Psoas muscle (tissue), 8 donors: ENCODE data around the gene TOLLIP. TPM values are rescaled to one million over a fixed set of nuclear protein-coding genes. Genes with fewer than 3 reads are reported as not detected.
A peak's percentile ranks its signal among the peaks of the same experiment; 100 is the strongest.

Experiments
- ATAC-seq, 4 donors: fragments of 200-7000 bp; cut with Tn5 transposase; one replicate each; pipeline ENCODE4 v1.9.1; 2020; ENCODE audit warnings: moderate library complexity in 3 of 4, mild to moderate bottlenecking in 2 of 4
- DNase-seq, 2 donors: peaks; one replicate each; pipeline ENCODE4 v3.0.0-alpha.2; 2020
- H3K27ac ChIP-seq: fragments of 200-600 bp; one replicate; pipeline ENCODE4 v1.8.0; 2022
- H3K27me3 ChIP-seq, 3 donors: fragments of 200-600 bp in 1 of 3; one replicate each; pipeline versions ENCODE4 v1.6.1 to v1.8.0; 2013 to 2022; ENCODE audit warnings: low read length in 2 of 3, mild to moderate bottlenecking in 2 of 3, moderate library complexity in 1 of 3; ENCODE audit not compliant: insufficient read depth in 3 of 3
- H3K36me3 ChIP-seq, 2 donors: fragments of 200-600 bp in 1 of 2; one replicate each; pipeline versions ENCODE4 v1.6.1 to v1.8.0; 2013 to 2022; ENCODE audit warnings: low read depth in 1 of 2, mild to moderate bottlenecking in 1 of 2, moderate library complexity in 1 of 2; ENCODE audit not compliant: insufficient read depth in 1 of 2
- H3K4me1 ChIP-seq: fragments of 200-600 bp; one replicate; pipeline ENCODE4 v1.8.0; 2022
- H3K4me3 ChIP-seq: fragments of 200-600 bp; one replicate; pipeline ENCODE4 v1.8.0; 2022; ENCODE audit warnings: mild to moderate bottlenecking
- H3K9me3 ChIP-seq: fragments of 200-600 bp; one replicate; pipeline ENCODE4 v1.8.0; 2022
- WGBS, 3 donors: extraction: QIAGEN DNeasy Blood & Tissue Kit; methylation state at CpG; one replicate each; pipeline versions ENCODE4 v1.1.6 to v1.1.7; 2013; 5-methylcytosine and 5-hydroxymethylcytosine counted together
- intact Hi-C, 2 donors: fragments of 100-400 bp; cut with DNase I; formaldehyde crosslinking; loops; one replicate each; pipeline versions ENCODE4 v1.11.0 to v1.14.2; 2022
- polyA plus RNA-seq, 3 donors: library from polyadenylated mRNA; stranded (reverse); fragments of 200-250 nt; gene quantifications; one replicate each; pipeline ENCODE4 v1.2.3, GENCODE V29; 2013
- total RNA-seq, 4 donors: library from RNA; stranded (reverse); fragmentation: NEBNext Ultra II Directional in 2 of 4; extraction: Animal tissue kit (Norgen Biotek cat#: 25700) in 2 of 4; gene quantifications; one replicate each; pipeline versions ENCODE4 v1.2.1 to v1.2.4, GENCODE V29; 2021 to 2023
- TF ChIP-seq, protein P1 (sequence below): fragments of 200-600 bp; IDR thresholded peaks from one replicate; pipeline ENCODE4 v1.8.0; 2022; ENCODE audit warnings: antibody characterized with exemption
- donor health status: healthy with polysubstance abuse.
- donor health status: DM: no; HTN: no; CAD: no; lungs with moderate emphysema.
- donor health status: Bipolar disorder and iron deficiency.
- donor health status: healthy.
- donor health status: DM: yes; HTN: yes; CAD: no.
- donor health status: DM: no; HTN: no; CAD: no.
- donor health status: DM: no; HTN: no; CAD: no.
- donor health status: DM: yes; HTN: yes; CAD: no.

TOLLIP gene
- total and polyA plus RNA-seq, 7 donors: 33.5 to 74.6 (median 56.4) TPM

DNA sequence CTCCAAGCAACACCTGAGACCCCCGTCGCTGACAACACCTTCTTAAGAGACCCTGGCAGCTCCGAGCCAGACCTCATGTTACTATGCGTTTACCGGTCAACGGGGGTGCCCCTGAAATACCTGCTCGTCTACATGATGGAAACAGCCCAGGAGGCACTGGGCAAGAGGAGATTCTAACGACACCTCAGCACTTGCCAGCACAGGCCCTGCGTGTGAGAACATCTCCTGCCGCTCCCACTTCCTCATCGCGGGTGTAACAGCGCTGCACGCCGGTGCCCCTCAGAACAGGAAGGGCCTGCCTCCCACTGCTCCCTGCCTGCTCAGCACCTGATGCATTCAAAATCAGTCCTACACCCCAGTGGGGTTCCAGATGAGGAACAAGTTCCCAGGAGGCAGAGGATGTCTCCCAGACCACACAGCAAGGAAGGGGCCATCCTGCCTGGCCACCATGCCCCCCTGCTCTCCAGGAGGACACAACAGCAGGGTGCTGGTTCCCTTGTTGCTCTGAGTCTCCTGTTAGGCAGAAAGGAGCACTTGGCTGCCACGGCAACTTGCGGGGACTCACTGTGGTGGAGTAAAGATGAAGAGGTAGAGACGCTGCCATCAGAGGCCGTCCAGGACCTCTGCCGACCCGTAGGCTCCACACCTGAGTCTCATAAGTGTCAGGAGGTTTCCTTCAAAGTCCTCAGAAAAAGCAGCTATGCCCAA, 2.1 kb downstream of the TOLLIP start:
- 82 to 88% (median 85%) methylated on average over 21 of the region's 21 CpGs for WGBS, 3 donors
- Histone ChIP-seq H3K4me1 (peaks cover 54% of the 10 kb centered on the region), H3K9me3 (peaks cover 3% of the 10 kb centered on the region), H3K27me3 (no peaks in the 10 kb centered on the region), H3K36me3 (peaks cover 0 to 24% of the 10 kb centered on the region in 2 donors), H3K27ac (no peak overlapping the region), H3K4me3 (peak overlapping the region; percentile 81)
- ATAC-seq: no peak
- TF ChIP-seq, protein P1, sequence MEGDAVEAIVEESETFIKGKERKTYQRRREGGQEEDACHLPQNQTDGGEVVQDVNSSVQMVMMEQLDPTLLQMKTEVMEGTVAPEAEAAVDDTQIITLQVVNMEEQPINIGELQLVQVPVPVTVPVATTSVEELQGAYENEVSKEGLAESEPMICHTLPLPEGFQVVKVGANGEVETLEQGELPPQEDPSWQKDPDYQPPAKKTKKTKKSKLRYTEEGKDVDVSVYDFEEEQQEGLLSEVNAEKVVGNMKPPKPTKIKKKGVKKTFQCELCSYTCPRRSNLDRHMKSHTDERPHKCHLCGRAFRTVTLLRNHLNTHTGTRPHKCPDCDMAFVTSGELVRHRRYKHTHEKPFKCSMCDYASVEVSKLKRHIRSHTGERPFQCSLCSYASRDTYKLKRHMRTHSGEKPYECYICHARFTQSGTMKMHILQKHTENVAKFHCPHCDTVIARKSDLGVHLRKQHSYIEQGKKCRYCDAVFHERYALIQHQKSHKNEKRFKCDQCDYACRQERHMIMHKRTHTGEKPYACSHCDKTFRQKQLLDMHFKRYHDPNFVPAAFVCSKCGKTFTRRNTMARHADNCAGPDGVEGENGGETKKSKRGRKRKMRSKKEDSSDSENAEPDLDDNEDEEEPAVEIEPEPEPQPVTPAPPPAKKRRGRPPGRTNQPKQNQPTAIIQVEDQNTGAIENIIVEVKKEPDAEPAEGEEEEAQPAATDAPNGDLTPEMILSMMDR: no peak
- no peak for DNase-seq
- intact Hi-C loops: no loop called here

DNA sequence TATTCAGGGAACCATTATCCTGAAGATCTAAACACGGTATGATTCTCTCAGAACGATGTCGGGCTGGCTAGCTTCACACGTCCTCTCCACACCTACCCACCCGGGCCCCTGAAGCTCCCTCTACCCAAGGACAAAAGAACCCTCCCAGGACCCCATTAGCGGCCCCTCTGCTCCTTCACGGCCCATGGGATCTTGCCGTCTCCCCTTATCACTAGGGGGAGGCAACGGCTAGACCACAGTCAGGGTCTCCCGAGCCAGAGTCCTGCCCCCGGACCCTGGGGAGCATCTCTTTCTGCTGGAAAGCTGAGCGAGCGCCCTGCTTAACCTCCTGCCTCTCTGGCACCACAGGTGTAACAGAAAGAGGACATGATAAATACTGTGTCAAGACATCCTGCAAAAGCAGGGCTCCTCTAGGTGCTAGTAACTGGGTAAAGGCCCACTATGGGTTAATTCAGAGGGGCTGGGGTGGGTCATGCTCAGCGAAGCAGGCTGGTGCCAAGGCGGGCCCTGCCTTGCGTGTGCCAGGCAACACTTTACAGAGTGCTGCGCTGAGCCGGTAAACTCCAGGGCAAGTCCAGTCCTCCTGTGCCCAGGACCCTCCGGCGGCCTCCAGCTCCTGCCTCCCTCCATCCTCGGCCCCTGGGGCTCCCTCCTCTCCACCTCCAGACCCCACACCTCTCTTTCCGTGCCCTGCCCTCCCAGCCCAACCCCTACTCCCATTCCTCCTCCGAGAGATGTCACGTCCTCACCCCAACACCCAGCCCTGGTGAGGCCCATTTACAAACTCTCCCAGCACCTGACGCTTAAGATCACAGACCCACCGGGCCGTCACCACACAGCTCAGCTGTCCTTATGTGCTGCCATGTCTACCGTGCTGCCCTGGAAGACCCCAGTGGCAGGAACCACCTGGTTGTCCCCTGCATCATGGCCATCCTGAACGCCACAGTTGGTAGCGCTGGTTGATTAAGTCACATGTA, 3.0 kb downstream of the TOLLIP start:
- H3K27me3 ChIP-seq: no peaks in the 10 kb centered on the region
- no peak overlapping the region for H3K27ac ChIP-seq
- peaks cover 0 to 24% of the 10 kb centered on the region in 2 donors for H3K36me3 ChIP-seq
- no peaks in the 10 kb centered on the region for H3K9me3 ChIP-seq
- WGBS, 3 donors: 84 to 89% (median 87%) methylated on average over 30 of the region's 30 CpGs
- H3K4me3 ChIP-seq: no peak overlapping the region
- TF ChIP-seq, protein P1: no peak
- ATAC-seq: no peak
- intact Hi-C loops: no loop called here
- no peak for DNase-seq
- H3K4me1 ChIP-seq: peaks cover 61% of the 10 kb centered on the region

DNA sequence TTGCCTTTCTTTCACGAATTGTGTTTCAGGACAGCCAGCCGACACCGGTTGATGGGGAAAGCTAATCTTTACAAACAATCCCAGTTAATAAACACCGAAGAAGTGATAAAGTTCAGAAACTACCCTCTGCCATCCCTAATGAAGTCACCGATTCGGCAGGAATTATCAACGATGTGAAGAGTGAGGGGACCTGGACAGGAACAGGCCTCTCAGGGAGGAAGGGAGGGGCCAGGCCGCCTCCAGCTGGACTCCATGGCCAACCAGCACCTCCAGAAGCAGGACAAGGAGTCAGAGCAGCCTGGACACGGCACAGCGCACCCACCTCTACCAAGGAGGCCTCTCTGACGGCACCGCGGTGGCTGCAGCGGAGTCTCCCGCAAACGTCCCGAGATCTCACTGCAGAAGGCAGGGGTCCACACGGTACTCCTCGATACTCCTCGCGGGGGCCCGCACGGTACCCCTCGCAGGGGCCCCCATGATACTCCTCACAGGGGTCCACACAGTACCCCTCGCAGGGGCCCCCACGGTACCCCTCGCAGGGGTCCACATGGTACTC, 3.9 kb downstream of the TOLLIP start:
- ATAC-seq (no peak), DNase-seq (no peak)
- intact Hi-C loops: no loop called here
- Histone ChIP-seq H3K4me1 (peaks cover 61% of the 10 kb centered on the region), H3K27ac (peak overlapping the region; percentile 16), H3K4me3 (no peak overlapping the region), H3K27me3 (no peaks in the 10 kb centered on the region), H3K36me3 (peaks cover 0 to 24% of the 10 kb centered on the region in 2 donors), H3K9me3 (no peaks in the 10 kb centered on the region)
- WGBS, 3 donors: 88 to 93% (median 90%) methylated on average over 27 of the region's 27 CpGs
- TF ChIP-seq, protein P1: no peak

DNA sequence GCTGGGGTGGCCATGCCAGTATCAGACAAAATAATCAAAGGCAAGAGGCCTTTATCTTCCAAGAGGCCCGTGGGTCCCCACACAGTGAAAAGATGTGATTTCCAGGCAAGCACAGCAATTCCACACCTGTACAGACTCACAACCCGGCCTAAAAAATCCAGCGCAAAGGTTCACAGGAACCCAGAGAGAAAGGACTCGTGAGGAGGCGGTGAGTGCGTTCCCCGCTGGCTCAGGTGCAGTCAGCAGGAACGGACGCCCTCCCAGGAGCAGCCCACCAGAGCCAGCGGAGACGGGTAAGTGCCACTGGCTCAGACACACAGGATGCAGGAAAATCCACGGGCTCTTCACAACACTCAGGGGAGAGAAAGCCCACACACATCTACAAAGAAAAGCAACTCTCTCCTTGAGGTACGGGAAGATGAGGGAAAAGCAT, 4.4 kb downstream of the TOLLIP start:
- Histone ChIP-seq H3K4me3 (no peak overlapping the region), H3K4me1 (peaks cover 62% of the 10 kb centered on the region), H3K27ac (peak overlapping the region; percentile 16), H3K36me3 (peaks cover 0 to 24% of the 10 kb centered on the region in 2 donors), H3K27me3 (no peaks in the 10 kb centered on the region), H3K9me3 (no peaks in the 10 kb centered on the region)
- ATAC-seq: no peak
- no peak for DNase-seq
- intact Hi-C loops: no loop called here
- TF ChIP-seq, protein P1: no peak
- WGBS, 3 donors: 82 to 87% (median 85%) methylated on average over 13 of the region's 13 CpGs
